Measurements from ENCODE around the gene KLHL29.
"Not testable (repeated sequence)": the region's sequence is repeated elsewhere in the genome, so short reads cannot be mapped to it uniquely, and the experiment has no call there.

KLHL29 gene

GRCh38 chr2:23373666-23374065 lies 11.3 kb upstream of the KLHL29 start:
- DNase-seq = no peak

GRCh38 chr2:23375448-23375847 lies 9.5 kb upstream of the KLHL29 start:
- no peak for DNase-seq

- no peak for DNase-seq
Observed at GRCh38 chr2:23376075-23376474, 8.9 kb upstream of the KLHL29 start.

GRCh38 chr2:23376972-23377371 lies 8.0 kb upstream of the KLHL29 start:
- no peak for DNase-seq

GRCh38 chr2:23377771-23378170 lies 7.2 kb upstream of the KLHL29 start:
- DNase-seq = no peak

GRCh38 chr2:23378496-23378895 lies 6.5 kb upstream of the KLHL29 start:
- DNase-seq = no peak

GRCh38 chr2:23379220-23379695 lies 5.7 kb upstream of the KLHL29 start:
- no peak for DNase-seq

GRCh38 chr2:23380562-23381065 lies 4.4 kb upstream of the KLHL29 start:
- DNase-seq = no peak

- no peak for DNase-seq
Observed at GRCh38 chr2:23381084-23381483, 3.9 kb upstream of the KLHL29 start.

- no peak for DNase-seq
Observed at GRCh38 chr2:23381485-23381884, 3.5 kb upstream of the KLHL29 start.

- no peak for DNase-seq
Observed at GRCh38 chr2:23383100-23383499, 1.9 kb upstream of the KLHL29 start.

GRCh38 chr2:23385351-23385747 lies 370 bp downstream of the KLHL29 start:
- DNase-seq = no peak

GRCh38 chr2:23385748-23386338 lies 864 bp downstream of the KLHL29 start:
- no peak for DNase-seq

- no peak for DNase-seq
Observed at GRCh38 chr2:23386339-23387220, 1.6 kb downstream of the KLHL29 start.

- no peak for DNase-seq
Observed at GRCh38 chr2:23387221-23387550, 2.2 kb downstream of the KLHL29 start.

GRCh38 chr2:23387845-23388244 lies 2.9 kb downstream of the KLHL29 start:
- no peak for DNase-seq

GRCh38 chr2:23388294-23388693 lies 3.3 kb downstream of the KLHL29 start:
- DNase-seq = no peak

- no peak for DNase-seq
Observed at GRCh38 chr2:23388756-23389514, 4.0 kb downstream of the KLHL29 start.

- no peak for DNase-seq
Observed at GRCh38 chr2:23390152-23390551, 5.2 kb downstream of the KLHL29 start.

- not testable (repeated sequence) for DNase-seq
Observed at GRCh38 chr2:23391237-23391736, 6.3 kb downstream of the KLHL29 start.

GRCh38 chr2:23393722-23394121 lies 8.7 kb downstream of the KLHL29 start:
- no peak for DNase-seq

- DNase-seq = no peak
Observed at GRCh38 chr2:23394700-23395099, 9.7 kb downstream of the KLHL29 start.

GRCh38 chr2:23397478-23397877 lies 12.5 kb downstream of the KLHL29 start:
- no peak for DNase-seq

Measured in amniotic stem cell (primary cell).